Heart left ventricle (tissue), 13 donors: Measurements from ENCODE around the gene EYS.

Source experiments
- CTCF ChIP-seq, 12 donors: fragments of 200-600 bp; sonication (generic) in 4 of 12; IDR thresholded peaks; one replicate each; pipeline versions ENCODE4 v1.5.0 to v1.8.0; 2018 to 2022; ENCODE audit warnings: antibody characterized with exemption in 12 of 12, mild to moderate bottlenecking in 5 of 12
- POLR2A ChIP-seq, 2 donors: fragments of 450-650 bp; IDR thresholded peaks; one replicate each; pipeline ENCODE4 v1.6.1; 2017; ENCODE audit warnings: antibody characterized with exemption in 2 of 2, mild to moderate bottlenecking in 2 of 2, moderate library complexity in 2 of 2
- donor health status: ischemic (EF 13 %, LVEDD 7.1; RV severe dilation, severe dysfunction).
- donor health status: DM: no; HTN: yes; CAD: no.
- donor health status: DM: no; HTN: no; CAD: no.
- donor health status: ischemic (EF 25% LVEDD 6.9; RV normal size, moderate dysfunction).
- donor health status: ischemic (EF 25% LVEDD 5.7; RV mildly dilated, moderate dysfunction).
- donor health status: ischemic (EF 35%, LVEDD 5.7; RV mildly dilated, moderate dysfunction).
- donor health status: nonischemic (EF 11% LVEDD 7.7; RV severe dilation, severe dysfunction).
- donor health status: DM: yes; HTN: yes; CAD: no.
- donor health status: PGD.
- donor health status: ischemic (EF 29% LVEDD 5.4; RV normal size, mild dysfunction).
- donor health status: nonischemic (EF 23%, LVEDD 6.1; RV moderate dilation, normal function).

- TF ChIP-seq CTCF (IDR thresholded peaks at IDR 0.05), result peak in 11 of 12 donors; percentile 19 to 53 (median 38)
- TF ChIP-seq POLR2A (IDR thresholded peaks at IDR 0.05), result no peak
Observed at GRCh38 chr6:63802606-63803206, 1904.3 kb downstream of the EYS start.
